Glutamatergic neuron (in vitro differentiated cells): ENCODE results near the gene RAB7B. TPM values are rescaled to one million over a fixed set of nuclear protein-coding genes. Genes with fewer than 3 reads are reported as not detected.

Source experiments
- DNase-seq: peaks from one replicate; pipeline ENCODE4 v3.0.0; 2022
- H3K27ac Mint-ChIP-seq: one replicate; pipeline ENCODE4 v1.8.0; 2020; ENCODE audit warnings: mild to moderate bottlenecking, mixed read lengths, inconsistent platforms; ENCODE audit not compliant: unreplicated experiment
- H3K27me3 Mint-ChIP-seq: one replicate; pipeline ENCODE4 v1.8.0; 2020; ENCODE audit warnings: mild to moderate bottlenecking, moderate library complexity, mixed read lengths, inconsistent platforms; ENCODE audit not compliant: unreplicated experiment
- H3K36me3 Mint-ChIP-seq: one replicate; pipeline ENCODE4 v1.8.0; 2020; ENCODE audit warnings: mild to moderate bottlenecking, mixed read lengths, inconsistent platforms; ENCODE audit not compliant: unreplicated experiment
- H3K4me1 Mint-ChIP-seq: one replicate; pipeline ENCODE4 v1.8.0; 2020; ENCODE audit warnings: mild to moderate bottlenecking, low read depth, mixed read lengths, inconsistent platforms; ENCODE audit not compliant: unreplicated experiment
- H3K4me3 Mint-ChIP-seq: one replicate; pipeline ENCODE4 v1.8.0; 2020; ENCODE audit warnings: mild to moderate bottlenecking, mixed read lengths, inconsistent platforms; ENCODE audit not compliant: unreplicated experiment
- H3K9me3 Mint-ChIP-seq: one replicate; pipeline ENCODE4 v1.8.0; 2020; ENCODE audit warnings: mild to moderate bottlenecking, moderate library complexity, mixed read lengths, inconsistent platforms; ENCODE audit not compliant: unreplicated experiment
- CTCF ChIP-seq: fragments of 200-600 bp; sonication (generic); IDR thresholded peaks from one replicate; pipeline ENCODE4 v1.5.0; 2021; ENCODE audit not compliant: partially characterized antibody, unreplicated experiment
- total RNA-seq: library from RNA; stranded (reverse); fragmentation: NEBNext Ultra II Directional; extraction: Animal tissue kit (Norgen Biotek cat#: 25700); gene quantifications from one replicate; pipeline ENCODE4 v1.2.1, GENCODE V29; 2021; ENCODE audit not compliant: unreplicated experiment

The RAB7B gene
- total RNA-seq, 1 donor from 2014 or later: not detected

- Mint-ChIP-seq H3K27ac (no peak overlapping the region), H3K27me3 (peaks cover 5% of the 10 kb centered on the region), H3K36me3 (no peaks in the 10 kb centered on the region), H3K9me3 (no peaks in the 10 kb centered on the region), H3K4me1 (peaks cover 15% of the 10 kb centered on the region), H3K4me3 (no peak overlapping the region)
- TF ChIP-seq CTCF: no peak
- no peak for DNase-seq
Measured at GRCh38 chr1:205954819-205955404, 48.3 kb downstream of the RAB7B start.

GRCh38 chr1:205951746-205952145 lies 51.4 kb downstream of the RAB7B start:
- peaks cover 5% of the 10 kb centered on the region for H3K27me3 Mint-ChIP-seq
- peaks cover 1% of the 10 kb centered on the region for H3K9me3 Mint-ChIP-seq
- H3K36me3 Mint-ChIP-seq: no peaks in the 10 kb centered on the region
- no peak overlapping the region for H3K27ac Mint-ChIP-seq
- no peak overlapping the region for H3K4me3 Mint-ChIP-seq
- peaks cover 8% of the 10 kb centered on the region for H3K4me1 Mint-ChIP-seq
- no peak for DNase-seq
- TF ChIP-seq CTCF: no peak

GRCh38 chr1:205950826-205951549 lies 52.2 kb downstream of the RAB7B start:
- Mint-ChIP-seq H3K4me1 (peaks cover 8% of the 10 kb centered on the region), H3K4me3 (no peak overlapping the region), H3K36me3 (no peaks in the 10 kb centered on the region), H3K27me3 (peaks cover 6% of the 10 kb centered on the region), H3K27ac (no peak overlapping the region), H3K9me3 (peaks cover 1% of the 10 kb centered on the region)
- DNase-seq: no peak
- no peak for TF ChIP-seq CTCF

- Mint-ChIP-seq H3K27me3 (peaks cover 8% of the 10 kb centered on the region), H3K4me3 (no peak overlapping the region), H3K36me3 (no peaks in the 10 kb centered on the region), H3K27ac (no peak overlapping the region), H3K9me3 (peaks cover 1% of the 10 kb centered on the region), H3K4me1 (peaks cover 7% of the 10 kb centered on the region)
- DNase-seq: no peak
- TF ChIP-seq CTCF: no peak
Measured at GRCh38 chr1:205950280-205950679, 52.9 kb downstream of the RAB7B start.

GRCh38 chr1:205949753-205950152 lies 53.4 kb downstream of the RAB7B start:
- H3K9me3 Mint-ChIP-seq: peaks cover 1% of the 10 kb centered on the region
- H3K4me3 Mint-ChIP-seq: no peak overlapping the region
- H3K36me3 Mint-ChIP-seq: no peaks in the 10 kb centered on the region
- peaks cover 9% of the 10 kb centered on the region for H3K27me3 Mint-ChIP-seq
- no peak for TF ChIP-seq CTCF
- no peak for DNase-seq
- H3K4me1 Mint-ChIP-seq: peaks cover 2% of the 10 kb centered on the region
- H3K27ac Mint-ChIP-seq: no peak overlapping the region
